Measurements from ENCODE around the gene SZRD1. TPM values are rescaled to one million over a fixed set of nuclear protein-coding genes. Genes with fewer than 3 reads are reported as not detected.

SZRD1 gene
- total RNA-seq, 1 donor, result 97.9 TPM

- H3K4me3 ChIP-seq (ENCODE audit: low read depth, low read length), result peak overlapping the region; percentile 85
- peak; percentile 61 for DNase-seq (ENCODE audit: low read depth)
- TF ChIP-seq CTCF (IDR thresholded peaks at IDR 0.05; ENCODE audit: insufficient read depth, low read length), result no peak
Observed at GRCh38 chr1:16367968-16368890, 1.2 kb downstream of the SZRD1 start.

GRCh38 chr1:16369821-16370220, 2.8 kb downstream of the SZRD1 start:
- TF ChIP-seq CTCF (IDR thresholded peaks at IDR 0.05; ENCODE audit: insufficient read depth, low read length), result no peak
- no peak overlapping the region for H3K4me3 ChIP-seq (ENCODE audit: low read depth, low read length)

GRCh38 chr1:16371725-16372124, 4.7 kb downstream of the SZRD1 start:
- DNase-seq (ENCODE audit: low read depth), result peak; percentile 78
- no peak overlapping the region for H3K4me3 ChIP-seq (ENCODE audit: low read depth, low read length)
- TF ChIP-seq CTCF (IDR thresholded peaks at IDR 0.05; ENCODE audit: insufficient read depth, low read length), result no peak

More at GRCh38 chr1:16369821-16370220, 2.8 kb downstream of the SZRD1 start:
- DNase-seq (ENCODE audit: low read depth), result no peak

- no peak for DNase-seq (ENCODE audit: low read depth)
- no peak for TF ChIP-seq CTCF (IDR thresholded peaks at IDR 0.05; ENCODE audit: insufficient read depth, low read length)
- no peak overlapping the region for H3K4me3 ChIP-seq (ENCODE audit: low read depth, low read length)
Observed at GRCh38 chr1:16372535-16373285, 5.7 kb downstream of the SZRD1 start.

- TF ChIP-seq CTCF (IDR thresholded peaks at IDR 0.05; ENCODE audit: insufficient read depth, low read length), result no peak
- no peak overlapping the region for H3K4me3 ChIP-seq (ENCODE audit: low read depth, low read length)
- no peak for DNase-seq (ENCODE audit: low read depth)
Observed at GRCh38 chr1:16374266-16374665, 7.2 kb downstream of the SZRD1 start.

GRCh38 chr1:16375521-16376340, 8.7 kb downstream of the SZRD1 start:
- no peak for TF ChIP-seq CTCF (IDR thresholded peaks at IDR 0.05; ENCODE audit: insufficient read depth, low read length)
- peak; percentile 73 for DNase-seq (ENCODE audit: low read depth)
- H3K4me3 ChIP-seq (ENCODE audit: low read depth, low read length), result no peak overlapping the region
